GM19099 (cell line): ENCODE results near the gene UNC13D.

ENCODE experiments used
- POLR2A ChIP-seq: IDR thresholded peaks from 3 replicates; pipeline ENCODE4 v1.6.1; 2011; ENCODE audit warnings: low read depth; ENCODE audit not compliant: insufficient read length; ENCODE audit errors: extremely low read depth

The UNC13D gene

GRCh38 chr17:75830164-75831031, 13.8 kb downstream of the UNC13D start:
- TF ChIP-seq POLR2A = no peak

- TF ChIP-seq POLR2A = no peak
These were observed 14.5 kb downstream of the UNC13D start for GRCh38 chr17:75829747-75830146.

- TF ChIP-seq POLR2A = no peak
These were observed 15.5 kb downstream of the UNC13D start for GRCh38 chr17:75828741-75829140.

GRCh38 chr17:75828076-75828400, 16.2 kb downstream of the UNC13D start:
- TF ChIP-seq POLR2A = no peak

GRCh38 chr17:75827308-75828075, 16.7 kb downstream of the UNC13D start:
- no peak for TF ChIP-seq POLR2A

GRCh38 chr17:75826561-75827307, 17.5 kb downstream of the UNC13D start:
- TF ChIP-seq POLR2A = no peak

GRCh38 chr17:75825748-75826370, 18.3 kb downstream of the UNC13D start:
- no peak for TF ChIP-seq POLR2A

- no peak for TF ChIP-seq POLR2A
These were observed 19.1 kb downstream of the UNC13D start for GRCh38 chr17:75825149-75825552.

- no peak for TF ChIP-seq POLR2A
These were observed 19.5 kb downstream of the UNC13D start for GRCh38 chr17:75824666-75825065.

- TF ChIP-seq POLR2A = no peak
These were observed 20.1 kb downstream of the UNC13D start for GRCh38 chr17:75824050-75824552.

- TF ChIP-seq POLR2A = no peak
These were observed 20.8 kb downstream of the UNC13D start for GRCh38 chr17:75823257-75824041.

GRCh38 chr17:75822800-75823166, 21.4 kb downstream of the UNC13D start:
- TF ChIP-seq POLR2A = no peak

GRCh38 chr17:75822119-75822799, 21.9 kb downstream of the UNC13D start:
- no peak for TF ChIP-seq POLR2A
